ENCODE measurements around the gene CACNA1C.

Gene CACNA1C

DNA sequence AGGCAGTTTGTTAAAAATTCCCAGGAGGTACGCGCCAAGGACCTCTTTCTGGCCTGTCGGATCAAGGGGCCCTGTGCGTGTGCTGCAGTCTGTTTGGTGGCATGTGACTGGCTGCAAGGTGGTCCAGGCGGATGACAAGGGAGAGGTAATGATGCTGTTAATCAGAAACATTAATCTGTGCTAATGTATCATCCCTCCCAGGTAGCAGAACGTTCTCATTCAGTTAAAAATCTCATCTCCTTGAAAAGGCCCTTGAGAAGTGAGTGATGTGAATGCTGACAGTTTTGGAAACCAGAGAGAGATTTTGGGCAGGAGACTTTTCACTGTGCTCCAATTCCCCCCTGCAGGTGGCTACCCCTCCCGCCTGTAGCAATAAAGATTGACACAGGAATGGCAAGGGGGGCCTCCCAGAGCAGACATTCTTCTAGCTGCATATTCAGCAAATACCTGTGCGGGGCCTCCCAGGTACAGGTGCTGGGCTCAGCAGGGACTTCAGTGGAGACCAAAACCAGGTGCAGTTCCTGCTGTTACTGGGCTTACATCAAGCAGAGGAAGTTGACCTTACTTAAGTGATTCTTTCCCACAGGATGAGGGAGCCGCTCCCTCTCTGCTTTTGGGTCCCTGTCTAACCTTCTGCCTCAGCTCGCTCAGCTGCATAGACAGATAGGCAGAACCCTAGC lies 364.8 kb downstream of the CACNA1C start:
- no peak for DNase-seq (ENCODE audit: low spot score)

DNA sequence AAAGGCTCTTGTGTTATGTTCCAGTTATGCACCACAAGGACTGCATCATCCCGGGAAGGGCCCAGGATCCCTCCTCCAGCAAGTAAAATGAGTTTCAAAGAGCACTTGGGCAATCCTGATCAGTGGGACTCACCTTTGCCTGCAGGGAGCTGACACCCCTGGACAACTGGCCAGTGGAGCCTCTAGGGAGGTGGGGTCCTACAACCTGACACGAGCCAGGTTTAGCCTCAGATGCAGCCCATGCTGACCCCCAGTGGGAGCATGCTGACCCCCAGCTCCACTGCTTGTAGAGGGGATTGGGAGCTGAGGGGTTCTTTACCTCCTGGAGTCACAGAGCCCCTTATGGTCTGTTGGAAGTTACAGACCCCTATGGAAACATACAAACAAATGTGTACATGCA lies 365.8 kb downstream of the CACNA1C start:
- no peak for DNase-seq (ENCODE audit: low spot score)

DNA sequence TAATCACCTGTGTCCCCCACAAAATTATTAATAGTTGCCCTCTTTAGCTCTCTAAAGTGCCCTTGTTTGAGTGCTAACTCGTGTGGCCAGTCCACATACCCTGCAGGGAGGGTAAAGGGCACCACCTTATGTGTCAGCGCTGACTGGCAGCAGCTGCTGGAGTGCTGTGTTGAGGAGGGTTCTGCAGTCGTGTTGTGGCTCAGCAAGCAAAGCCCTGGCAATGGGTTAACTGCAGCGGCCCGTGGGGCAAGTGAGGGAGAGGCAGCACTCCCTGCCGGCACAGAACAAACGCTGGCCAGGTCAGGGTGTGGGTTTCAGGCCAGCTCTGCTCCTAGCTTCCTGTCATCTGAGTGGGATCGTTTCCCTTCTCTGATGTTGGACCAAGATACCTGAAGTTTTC lies 369.8 kb downstream of the CACNA1C start:
- DNase-seq (ENCODE audit: low spot score): no peak

DNA sequence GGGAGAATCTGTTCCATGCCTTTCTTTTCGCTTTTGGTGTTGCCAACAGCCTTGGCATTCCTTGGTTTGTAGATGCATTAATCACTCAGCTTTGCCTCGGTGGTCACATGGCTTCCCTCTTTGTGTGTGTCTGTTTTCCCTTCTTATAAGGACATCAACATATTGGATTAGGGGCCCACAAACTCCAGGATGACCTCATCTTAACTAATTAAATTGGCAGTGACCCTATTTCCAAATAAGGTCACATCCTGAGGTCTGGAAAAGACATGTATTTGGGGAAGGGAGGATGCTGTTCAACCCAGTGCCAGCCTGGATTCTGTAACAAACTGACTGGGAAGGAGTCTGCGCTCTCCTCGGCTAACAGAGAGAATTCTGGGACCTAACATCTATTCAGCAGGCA lies 376.2 kb downstream of the CACNA1C start:
- DNase-seq (ENCODE audit: low spot score): no peak

DNA sequence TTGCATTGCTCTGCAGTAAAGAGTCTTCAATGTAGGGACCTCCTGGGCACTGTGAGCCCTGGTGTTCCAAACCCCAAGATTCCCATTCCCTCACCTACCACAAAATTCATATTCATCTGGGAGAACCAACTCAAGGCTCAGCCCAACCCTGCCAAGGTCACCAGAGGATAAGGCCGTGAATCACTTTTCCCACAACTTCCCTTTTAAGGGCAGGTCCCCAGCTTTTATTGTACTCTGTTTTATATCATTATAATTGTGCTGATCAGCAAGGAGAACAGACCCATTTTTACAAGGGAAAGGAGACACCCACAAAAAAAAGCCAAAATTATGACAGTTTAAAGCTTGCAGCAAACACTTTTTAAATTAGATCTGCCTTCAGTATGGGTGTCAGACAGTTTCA lies 379.0 kb downstream of the CACNA1C start:
- DNase-seq (ENCODE audit: low spot score): no peak

DNA sequence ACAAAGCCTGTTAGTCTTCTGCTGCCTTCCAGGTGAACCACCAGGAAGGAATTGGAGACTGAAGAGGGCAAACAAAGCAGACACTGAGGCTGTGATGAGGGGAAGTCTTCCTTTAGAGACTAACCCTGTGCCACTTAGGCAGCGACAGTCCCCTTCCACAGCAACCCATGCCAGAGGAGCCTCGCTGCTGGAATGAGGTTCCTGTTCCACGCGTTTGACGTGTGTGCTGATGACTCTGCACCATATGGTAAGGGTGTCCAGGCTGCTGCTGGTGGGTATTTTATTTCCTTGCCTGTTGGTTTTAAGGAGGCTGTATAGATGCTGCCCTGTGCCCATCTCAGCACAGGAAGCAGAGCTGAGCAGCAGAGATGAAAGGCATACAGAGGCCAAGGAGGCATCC lies 380.1 kb downstream of the CACNA1C start:
- DNase-seq (ENCODE audit: low spot score): no peak

DNA sequence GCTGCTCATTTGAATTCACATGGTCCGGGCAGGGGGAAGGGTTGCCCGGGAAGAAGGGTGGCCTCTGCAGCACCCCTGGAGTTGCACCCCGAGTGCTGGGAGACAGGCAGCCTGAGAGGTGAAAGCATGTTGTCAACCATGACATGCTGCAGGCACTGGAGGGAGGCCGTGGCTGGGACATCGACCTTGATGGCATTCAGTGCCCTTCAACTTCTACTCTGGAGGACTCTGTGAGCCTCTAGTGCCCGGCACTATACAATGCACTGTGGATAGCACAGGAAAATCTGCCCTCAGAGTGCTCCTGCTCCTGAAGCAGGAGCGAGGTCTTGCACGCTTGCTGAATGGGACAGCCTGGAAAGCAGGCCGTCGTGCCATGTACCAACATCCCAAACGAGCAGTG lies 382.7 kb downstream of the CACNA1C start:
- no peak for DNase-seq (ENCODE audit: low spot score)

DNA sequence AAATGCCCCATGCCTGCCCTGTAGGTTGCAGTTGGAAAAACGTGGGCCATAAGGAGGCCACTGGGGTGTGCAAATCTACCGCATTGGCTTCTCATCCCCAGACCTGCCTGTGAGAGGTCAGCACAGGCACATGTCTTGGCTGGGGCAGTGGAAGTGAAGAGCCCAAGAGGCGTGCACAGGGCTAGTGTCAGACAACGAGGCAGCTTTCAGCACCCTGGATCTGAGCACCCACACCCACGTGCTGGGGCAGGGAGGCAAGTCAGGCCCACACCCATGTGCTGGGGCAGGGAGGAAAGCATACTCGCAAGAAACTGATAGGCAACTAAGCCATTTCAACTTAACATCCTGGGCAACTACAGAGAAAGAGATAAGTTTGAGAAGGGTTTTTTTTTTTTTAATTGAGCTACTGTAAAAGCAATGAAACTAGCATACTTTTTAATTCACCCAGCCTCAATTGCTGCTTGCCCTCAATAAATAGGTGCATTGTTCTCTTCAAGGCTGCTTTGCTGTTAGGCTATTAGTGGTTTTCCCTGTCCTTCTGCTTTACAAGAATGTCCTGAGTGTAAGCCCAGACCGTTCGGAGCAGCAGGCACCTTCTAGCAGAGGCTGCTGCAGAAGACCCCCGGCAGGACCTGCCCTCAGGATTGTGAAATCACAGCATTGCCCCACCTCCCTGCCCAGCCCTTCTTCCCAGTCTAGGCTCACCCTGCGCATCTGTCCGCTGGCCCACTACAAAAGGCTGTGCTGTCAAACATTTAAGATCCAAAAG lies 386.7 kb downstream of the CACNA1C start:
- no peak for DNase-seq (ENCODE audit: low spot score)

DNA sequence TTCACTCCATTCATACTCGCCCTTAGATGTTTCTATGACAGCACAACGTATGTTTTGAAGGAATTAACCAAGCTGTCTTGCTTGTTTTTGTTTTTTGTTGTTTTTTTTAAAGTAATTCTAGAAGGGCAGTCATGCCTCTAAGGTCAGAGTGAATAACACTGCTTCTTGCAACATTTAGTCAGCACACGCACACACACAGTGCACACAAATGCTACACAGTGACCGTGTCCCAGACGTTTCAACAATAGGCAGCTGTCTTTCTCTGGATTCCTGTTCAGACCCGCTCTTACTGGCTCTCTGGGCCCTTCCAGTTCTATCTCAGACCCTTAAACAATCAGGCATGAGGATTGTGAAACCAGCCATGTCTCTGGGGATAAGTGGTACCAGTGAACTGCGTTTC lies 391.0 kb downstream of the CACNA1C start:
- DNase-seq (ENCODE audit: low spot score): no peak

DNA sequence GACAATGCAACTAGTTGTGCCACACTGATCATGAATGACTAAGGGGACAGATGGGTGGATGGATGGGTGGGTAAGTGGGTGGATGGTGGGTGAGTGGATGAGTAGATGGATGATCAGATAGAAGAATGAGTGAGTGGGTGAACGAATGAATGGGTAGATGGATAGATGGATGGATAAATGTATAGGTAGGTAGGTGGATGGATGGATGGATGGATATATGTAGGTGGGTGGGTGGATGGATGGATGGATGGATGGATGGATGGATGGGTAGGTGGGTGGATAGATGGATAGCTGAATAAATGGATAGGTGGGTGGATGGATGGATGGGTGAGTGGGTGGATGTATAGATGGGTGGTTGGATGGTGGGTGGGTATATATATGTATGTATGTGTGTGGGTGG lies 393.2 kb downstream of the CACNA1C start:
- no peak for DNase-seq (ENCODE audit: low spot score)

DNA sequence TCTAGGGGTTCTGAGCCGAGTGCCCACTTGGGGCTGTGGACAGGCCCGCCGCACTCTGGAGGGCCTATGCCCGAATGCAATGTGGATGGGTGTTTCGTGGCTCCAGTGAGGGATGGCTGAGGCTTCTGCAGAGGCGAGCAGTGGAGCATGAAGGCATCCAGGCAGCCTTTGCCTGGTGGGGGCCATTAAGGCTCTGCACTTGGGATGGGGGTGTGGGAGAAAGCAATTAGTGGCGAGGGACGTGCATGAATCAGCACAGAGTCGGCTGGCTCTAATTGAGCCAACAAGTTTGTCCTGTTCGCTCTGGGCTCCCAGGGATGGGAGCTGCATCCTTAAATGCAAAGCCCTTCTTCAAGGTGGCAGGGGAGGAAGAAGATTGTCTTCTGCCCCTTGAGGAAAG lies 395.1 kb downstream of the CACNA1C start:
- DNase-seq (ENCODE audit: low spot score): no peak

DNA sequence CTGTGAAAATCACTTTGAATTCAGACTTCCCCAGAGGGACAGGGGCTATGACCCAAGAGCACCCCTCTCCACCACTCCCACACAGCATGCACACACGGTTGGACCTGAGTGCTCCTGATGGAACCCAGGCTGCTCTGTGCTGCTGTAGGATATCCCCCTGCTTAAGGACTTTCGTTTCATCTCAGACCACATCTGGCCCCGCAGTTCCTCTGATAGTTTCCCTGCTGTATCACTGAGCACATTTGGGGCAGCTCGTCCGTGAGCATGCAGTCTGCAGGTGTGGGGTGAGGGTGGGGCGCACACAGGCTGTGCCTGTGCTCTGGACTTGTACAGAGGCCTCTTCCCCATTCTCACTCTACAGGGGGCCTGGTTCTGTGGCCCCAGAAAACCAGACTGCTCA lies 396.8 kb downstream of the CACNA1C start:
- no peak for DNase-seq (ENCODE audit: low spot score)

DNA sequence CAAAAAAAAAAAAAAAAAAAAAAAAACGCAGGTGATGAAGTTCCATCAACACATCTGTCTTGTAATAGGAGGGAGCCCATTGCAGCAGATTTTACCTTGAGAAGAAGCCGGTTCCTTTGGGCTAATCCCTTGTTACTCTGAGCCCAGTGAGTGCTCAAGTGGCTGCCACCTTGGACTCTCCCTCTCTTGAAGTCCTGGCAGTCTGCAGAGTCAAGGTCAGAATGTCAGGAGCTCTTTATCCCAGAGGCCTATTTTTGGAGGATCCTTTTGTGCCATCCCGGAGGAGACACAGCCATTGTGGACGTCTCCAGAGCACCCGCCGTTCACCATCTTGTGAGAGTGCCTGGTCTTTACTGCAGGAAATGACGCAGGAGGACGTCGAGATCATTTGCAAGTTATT lies 397.8 kb downstream of the CACNA1C start:
- DNase-seq (ENCODE audit: low spot score): no peak

DNA sequence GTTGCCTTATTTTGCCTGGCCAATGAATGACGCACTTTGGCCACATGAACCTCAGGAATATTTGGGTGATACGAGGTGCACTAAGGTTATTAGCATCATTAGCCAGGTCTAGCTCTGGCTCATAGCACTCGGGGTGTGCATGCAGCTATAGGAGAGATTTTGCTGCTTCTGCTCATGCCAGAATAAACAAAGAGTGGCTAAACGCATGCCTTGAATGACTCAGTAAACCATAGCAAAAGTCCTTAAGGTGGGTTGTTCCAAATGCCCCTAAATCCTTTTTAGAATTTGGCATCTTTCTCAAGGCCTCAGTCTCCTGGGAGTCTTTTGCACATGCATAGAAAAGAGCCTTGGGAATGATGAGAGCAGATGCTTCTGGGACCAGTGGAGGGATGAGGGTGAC lies 398.2 kb downstream of the CACNA1C start:
- no peak for DNase-seq (ENCODE audit: low spot score)

DNA sequence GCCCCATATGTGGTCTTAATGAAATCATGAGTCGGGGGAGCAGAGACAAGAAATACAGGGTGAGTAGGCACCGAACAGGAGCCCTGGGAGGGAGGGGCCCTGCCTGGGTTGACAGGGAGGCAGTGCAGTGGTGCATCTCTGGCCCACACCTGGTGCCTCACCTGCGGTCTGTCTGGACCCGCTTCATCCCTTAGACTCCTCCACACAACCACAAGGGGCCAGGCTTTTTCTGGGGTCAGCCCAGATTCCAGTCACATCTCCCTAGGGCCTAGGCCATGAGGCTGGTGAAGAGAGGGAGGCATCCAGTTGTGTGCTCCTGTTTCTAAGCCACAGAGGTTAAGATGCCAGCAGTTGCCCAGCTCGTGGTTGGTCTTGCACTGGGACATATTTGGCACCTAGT lies 398.7 kb downstream of the CACNA1C start:
- no peak for DNase-seq (ENCODE audit: low spot score)

DNA sequence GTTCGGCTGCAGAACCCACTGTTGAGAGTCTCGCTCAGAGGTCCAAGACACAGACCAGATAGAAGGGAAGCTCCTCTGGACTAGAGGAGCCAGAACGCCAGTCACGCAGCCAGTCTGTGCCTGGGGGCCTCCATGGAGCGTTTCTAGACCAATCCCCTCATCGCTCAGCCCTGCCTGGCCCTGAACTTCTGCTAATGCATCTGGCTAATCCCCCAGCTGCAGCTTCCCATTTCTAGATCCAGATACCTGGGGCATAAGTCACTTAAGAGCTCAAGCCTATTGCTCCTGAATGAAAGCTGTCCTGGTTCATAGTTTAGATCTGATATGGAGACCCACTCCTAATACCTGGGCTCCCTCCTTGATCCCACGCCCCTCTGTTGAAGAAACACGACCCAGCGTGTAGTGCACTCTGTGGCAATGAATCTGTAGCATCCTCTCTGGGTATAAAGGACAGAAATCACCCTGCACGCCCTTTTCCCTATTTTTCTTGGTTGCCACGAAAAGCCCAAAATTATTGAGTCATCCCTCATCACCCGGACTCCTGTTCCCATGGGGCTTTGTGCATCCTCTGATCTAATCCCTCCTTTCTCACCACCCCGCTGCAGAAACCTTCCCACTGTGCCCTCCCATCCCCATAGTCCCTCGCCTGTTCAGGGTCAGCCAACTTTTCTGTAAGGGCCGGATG lies 400.4 kb downstream of the CACNA1C start:
- DNase-seq (ENCODE audit: low spot score): no peak

DNA sequence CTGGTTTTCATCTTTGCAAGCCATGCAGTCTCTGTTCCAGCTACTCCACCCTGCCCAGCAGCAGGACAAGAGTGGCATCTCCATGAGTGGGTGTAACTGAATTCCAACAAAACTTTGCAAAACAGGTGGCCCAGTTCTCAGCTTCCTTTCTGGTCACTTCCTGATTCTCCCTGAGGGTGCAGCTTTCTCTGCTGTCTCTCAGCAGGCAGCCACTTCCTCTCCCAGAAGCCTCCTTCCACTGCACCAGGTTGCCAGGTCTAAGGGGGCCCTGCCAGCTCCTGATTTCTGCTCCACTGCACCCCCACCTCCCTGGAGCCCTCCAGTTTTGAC lies 400.9 kb downstream of the CACNA1C start:
- DNase-seq (ENCODE audit: low spot score): no peak

DNA sequence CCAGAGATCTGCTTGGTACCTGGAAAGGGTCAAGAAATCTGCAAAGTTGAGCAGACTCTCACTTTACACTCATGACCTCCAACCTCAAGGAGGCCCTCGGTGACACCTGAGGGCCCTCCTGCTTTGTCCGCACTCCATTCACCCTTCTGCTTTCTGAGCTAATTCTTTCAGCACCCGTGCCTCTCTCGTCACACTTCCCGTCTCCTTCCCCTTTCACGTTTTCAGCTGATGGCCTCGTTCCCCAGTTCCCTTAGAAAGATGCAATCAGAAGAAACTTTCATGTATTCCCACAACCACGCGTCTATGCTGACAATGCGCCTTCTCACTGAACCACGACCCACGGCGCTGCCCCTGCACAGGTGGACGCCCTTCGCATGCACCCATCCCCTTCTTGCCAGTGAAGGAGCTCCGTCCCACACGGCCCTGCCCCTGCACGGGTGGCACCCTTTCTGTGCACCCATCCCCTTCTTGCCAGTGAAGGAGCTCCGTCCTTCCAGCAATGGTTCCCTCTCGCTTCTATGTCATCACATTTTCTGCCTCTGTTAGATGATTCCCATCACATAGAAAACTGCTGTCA lies 401.9 kb downstream of the CACNA1C start:
- DNase-seq (ENCODE audit: low spot score): no peak

DNA sequence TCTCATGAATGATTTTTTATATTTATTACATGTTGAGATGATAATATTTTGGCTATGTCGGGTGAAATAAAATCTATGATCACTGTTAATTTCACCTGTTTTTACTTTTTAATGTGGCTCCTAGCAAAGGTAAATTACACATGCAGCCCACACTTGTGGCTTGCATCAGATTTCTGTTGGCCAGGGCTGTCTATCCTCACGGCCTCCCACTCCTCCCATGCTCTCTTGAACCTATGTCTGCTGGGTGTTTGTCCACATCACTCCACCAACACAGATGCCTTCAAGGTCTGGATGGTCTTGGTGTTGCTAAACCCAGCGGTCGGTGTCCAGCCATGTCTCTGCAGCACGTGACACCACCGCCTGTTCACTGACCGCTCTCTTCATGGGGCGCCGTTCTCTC lies 402.6 kb downstream of the CACNA1C start:
- DNase-seq (ENCODE audit: low spot score): no peak

DNA sequence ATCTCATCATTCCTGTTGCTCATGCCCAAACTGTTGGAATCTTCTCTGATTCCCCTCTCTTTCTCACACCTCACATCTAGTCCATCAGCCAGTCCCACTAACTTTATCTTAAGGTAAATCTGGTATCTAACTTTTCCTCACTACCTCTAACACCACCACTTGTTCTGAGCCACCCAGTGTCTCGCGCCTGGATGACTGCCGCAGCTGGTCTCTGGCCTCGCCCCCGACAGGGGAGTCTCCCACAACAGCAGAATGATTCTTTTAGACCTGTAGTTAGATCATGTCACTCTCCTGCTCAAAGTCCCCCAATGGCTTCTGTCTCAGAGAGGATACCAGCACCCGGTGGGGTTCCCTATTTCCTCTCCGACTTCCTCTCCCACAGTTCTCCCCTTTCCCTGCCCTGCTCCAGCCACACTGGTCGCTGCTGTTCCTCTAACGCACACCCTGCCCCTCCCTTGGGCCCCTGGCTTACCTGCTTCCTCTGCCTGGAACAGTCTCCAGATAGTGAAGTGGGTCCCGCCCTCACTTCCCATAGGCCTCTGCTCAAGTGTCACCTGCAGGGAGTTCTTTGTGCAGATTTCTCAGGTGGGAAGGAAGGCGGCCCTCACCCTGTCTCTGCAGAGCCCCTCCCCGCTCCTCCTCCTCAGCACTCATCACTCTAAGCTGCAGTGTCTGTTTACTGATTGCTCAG lies 403.5 kb downstream of the CACNA1C start:
- DNase-seq (ENCODE audit: low spot score): no peak

DNA sequence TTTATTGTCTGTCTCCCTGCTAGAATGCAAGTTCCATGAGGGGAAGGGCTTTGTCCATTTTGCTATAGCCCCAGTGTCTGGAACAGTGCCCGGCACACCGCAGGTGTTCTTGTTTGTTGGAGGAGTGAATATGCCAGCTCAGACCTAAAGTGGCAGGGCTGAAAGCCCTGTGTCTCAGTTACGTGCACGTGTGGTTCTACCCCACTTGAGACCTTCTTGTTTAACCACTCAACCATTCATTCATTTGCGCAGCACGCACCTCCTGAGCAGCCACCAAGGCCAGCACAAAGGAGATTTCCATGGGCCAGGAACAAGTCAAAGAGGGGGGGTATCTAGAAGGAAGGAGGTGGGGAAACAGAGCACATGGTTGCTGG lies 404.0 kb downstream of the CACNA1C start:
- DNase-seq (ENCODE audit: low spot score): no peak

DNA sequence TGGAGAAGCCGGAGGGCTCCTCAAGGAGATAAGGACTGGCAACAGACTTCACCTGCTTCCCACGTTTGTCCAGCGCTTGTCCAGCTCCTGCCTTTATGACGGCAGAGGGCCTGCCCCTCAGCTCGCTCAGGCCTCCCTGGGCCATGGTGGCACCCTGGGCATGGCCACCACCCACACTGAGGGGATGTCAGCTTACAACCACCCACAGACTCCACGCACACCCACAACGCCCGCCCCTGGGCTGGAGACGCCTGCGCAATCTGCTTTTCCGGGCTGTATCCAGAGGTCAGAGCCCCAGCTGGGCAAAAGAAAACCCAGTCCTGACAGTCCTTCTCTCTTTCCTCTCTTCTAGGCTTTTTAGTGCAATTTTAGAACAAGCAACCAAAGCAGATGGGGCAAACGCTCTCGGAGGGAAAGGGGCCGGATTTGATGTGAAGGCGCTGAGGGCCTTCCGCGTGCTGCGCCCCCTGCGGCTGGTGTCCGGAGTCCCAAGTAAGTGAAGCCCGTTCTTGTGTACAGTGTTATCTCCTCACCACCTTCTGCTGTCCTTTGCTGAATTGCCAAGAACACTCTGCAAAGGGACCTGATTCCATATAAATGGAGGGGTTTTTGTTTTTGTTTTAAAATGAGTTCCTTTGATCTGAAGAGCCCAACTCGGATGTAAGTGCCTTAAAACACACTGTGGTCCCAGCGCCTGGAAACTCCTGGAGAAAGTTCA lies 404.6 kb downstream of the CACNA1C start:
- DNase-seq (ENCODE audit: low spot score): no peak

Data from NAMALWA (cell line).